DLD1 (cell line): Measurements from ENCODE around the gene LIM2.
"Not testable (repeated sequence)": the region's sequence is repeated elsewhere in the genome, so short reads cannot be mapped to it uniquely, and the experiment has no call there.

Experiments
- in situ Hi-C: cut with HindIII; loops from 2 replicates; pipeline ENCODE4 v1.10.0; 2017; ENCODE audit warnings: low sequenced_read_pairs

LIM2 gene, protein sequence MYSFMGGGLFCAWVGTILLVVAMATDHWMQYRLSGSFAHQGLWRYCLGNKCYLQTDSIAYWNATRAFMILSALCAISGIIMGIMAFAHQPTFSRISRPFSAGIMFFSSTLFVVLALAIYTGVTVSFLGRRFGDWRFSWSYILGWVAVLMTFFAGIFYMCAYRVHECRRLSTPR

DNA sequence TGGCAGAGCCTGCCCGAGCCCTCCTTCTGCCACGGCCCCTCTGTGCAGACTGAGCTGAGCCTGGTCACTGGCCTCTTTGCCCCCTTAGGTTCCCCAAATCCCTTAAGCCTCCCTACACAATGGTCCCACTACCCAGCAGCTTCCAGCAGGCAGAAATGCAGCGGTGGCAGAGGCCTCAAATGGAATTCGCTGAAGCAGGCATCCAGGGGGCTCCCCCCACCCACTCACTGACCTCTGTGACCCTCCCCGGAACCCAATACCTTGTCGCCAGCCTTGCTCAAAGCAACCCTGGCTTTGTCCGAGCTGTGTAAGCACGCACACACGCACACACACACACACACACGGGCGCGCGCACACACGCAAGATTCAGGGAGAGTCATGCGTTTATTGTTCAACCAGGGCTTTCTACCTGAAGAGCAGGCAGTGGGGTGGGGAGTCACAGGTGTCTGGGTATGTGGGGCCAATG, at the start of gene LIM2:
Gene LIM2, minus strand, starts transcription at position 51 of the 466 bp plus-strand sequence. CDS start 531 bp downstream, outside the sequence.
- in situ Hi-C loops = no loop called here

DNA sequence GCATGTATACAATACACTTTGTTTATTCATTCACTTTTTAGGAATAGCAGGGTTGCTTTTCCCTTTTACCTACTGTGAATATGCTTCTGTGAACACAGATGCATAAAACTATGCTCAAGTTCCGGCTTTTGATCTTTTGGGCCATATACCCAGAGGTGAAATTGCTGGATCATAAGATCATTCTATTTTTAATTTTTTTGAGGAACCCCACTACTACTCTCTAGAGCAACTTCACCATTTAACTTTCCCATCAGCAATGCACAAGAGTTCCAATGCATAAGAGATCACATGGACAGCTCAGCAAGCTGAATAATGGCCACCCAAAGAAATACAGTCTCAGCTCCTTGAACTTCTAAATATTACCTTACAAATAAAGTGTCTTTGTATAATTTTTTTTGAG, 46.7 kb upstream of the LIM2 start:
- in situ Hi-C loops = no loop called here

DNA sequence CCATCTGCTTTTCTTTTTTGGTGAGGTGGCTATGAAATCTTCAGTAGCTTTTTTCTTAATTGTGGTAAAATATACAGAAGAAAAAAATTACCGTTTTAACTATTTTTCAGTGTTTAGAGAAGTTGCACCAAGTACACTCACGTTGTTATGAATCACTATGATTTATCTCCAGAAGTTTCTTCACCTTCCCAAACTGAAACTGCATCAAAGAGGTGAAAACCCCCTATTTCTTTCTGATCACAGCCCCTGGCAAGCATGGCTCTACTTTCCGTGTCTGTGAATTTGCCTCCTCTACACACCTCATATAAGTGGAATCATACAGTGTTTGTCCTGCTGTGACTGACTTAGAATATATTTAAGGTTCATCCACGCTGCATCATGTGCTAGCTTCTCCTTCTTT, 45.3 kb upstream of the LIM2 start:
- in situ Hi-C loops = no loop called here

DNA sequence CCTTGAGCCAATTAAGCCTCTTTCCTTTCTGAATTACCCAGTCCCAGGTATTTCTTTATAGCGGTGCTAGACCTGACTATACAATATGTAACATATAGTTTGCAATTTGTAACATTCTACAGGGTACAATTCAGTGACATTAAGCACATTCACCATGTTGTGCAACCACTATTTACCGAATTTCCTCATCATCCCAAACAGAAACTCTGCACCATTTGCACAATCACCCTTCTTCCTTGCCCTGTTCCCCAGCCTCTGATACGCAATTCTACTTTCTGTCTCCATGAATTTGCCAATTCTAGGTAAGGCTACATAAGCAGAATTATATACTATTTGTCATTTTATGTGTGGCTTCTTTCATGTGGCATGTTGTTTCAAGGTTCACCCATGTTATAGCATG, 43.4 kb upstream of the LIM2 start:
- in situ Hi-C loops = no loop called here

DNA sequence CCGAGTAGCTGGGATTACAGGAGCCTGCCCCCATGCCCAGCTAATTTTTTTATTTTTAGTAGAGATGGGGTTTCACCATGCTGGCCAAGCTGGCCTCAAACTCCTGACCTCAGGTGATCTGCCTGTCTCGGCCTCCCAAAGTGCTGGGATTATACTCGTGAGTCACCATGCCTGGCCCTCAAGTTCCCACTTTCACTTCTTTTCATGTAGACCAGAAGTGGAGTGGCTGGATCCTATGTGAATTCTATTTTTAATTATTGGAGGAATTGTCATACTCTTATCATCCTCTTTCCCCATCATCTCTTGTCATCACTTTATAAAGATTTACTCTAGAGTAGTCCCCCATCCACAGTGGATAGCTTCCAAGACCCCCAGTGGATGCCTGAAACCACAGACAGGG, 42.4 kb upstream of the LIM2 start:
- in situ Hi-C loops = no loop called here

DNA sequence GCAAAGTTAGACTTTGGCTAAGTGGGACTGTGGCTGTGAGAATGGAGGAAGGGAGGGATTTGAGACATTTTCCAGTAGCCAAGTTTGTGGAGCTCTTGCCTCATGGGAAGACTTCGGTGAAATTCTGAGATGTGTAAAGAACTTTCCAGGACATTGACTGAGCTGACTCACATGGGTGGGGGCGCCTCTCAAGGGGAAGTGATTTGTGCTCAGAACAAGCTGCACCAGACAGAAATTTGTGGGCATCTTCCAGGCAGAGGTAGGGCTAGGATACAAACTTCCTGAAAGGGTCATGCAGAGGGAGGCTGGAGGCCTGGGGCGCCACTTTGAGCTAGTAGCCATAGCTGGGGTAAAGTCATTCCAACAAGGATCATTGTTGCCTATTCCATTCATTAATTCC, 39.4 kb upstream of the LIM2 start:
- in situ Hi-C loops = no loop called here

DNA sequence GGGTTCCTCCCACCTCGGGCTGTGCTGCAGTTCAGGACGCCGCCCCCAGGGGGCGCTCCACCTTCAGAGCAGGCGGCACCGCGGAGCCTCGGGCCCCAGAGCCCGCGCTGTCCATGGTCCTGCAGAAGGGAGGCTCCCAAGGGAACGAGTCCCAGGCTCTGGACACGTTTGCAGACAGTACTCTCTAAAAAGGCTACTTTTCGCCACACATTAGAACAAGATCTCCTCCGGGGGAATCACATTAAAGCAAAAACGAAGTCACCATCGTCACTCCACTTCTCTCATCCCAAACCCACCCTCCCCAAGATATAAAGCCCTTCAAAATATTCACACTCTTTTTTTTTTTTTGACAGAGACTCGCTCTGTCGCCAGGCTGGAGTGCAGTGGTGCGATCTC, 34.3 kb upstream of the LIM2 start:
- in situ Hi-C loops = no loop called here

DNA sequence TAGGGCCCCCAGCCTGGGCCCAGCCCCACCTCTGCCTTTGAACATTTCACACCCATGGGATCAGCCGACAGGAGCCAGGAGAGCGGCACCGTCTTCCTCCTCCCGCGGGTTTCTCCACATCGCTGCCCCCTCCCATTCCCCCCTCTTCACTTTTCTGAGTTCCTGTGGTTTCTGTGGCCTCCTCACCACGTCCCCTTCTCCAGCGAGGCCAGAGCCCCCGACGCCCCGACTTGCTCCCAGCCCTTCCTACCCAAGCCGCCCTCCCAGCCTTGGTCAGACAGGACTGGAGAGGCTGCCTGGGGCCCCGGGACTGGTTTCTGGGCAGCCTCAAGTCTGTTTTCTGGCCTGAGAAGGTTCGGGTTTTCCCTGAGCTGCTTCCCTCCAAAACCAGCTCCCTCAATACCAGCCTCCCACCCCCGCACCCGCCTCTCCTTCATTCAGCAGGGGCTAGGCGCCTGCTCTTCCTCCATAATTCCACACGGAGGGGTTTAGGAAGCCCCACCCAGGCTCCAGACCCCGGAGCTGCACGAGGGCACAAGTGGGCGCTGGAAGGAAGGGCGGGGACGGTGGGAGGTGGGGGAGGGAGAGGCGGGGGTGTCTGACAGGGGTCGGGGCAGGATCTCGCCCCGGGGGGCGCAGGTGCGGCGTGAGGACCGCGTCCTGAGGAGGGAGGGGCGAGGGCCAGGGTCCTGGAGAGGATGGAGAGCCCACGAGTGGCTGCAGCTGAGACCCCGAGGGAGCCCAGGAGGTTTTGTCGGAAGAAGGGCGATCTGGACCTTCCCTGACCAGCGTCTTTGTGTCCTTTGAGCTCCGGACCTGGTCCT, 33.7 kb upstream of the LIM2 start:
- in situ Hi-C loops = no loop called here

DNA sequence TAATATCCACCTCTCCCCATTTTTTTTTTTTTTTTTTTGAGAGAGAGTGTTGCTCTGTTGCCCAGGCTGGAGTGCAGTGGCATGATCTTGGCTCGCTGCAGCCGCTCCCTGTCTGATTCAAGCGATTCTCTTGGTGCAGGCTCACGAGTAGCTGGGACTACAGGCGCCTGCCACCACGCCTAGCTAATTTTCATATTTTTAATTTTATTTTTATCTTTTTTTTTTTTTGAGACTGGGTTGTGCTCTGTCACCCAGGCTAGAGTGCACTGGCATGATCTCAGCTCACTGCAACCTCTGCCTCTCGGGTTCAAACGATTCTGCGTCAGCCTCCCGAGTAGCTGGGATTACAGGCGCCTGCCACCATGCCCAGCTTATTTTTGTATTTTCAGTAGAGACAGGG, 32.7 kb upstream of the LIM2 start:
- in situ Hi-C loops = not testable (repeated sequence)

DNA sequence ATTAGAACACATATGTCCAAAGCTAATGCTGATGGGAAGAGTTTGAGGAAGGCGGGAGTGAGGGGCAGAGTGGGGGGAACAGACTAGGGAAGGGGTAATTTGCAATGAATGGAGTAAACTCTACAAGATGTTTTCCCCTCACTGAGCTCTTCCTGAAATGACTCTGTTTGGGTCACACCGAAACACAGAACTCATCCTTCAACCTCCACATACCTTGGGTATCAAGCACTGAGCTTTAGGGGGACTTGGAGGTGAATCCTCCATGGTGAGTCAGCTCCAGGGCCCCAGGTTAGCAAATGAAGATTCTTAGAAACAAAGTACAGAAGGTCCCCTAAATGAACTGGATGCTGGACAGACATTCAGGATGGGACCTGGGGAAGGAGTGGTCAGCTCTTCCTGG, 30.9 kb upstream of the LIM2 start:
- in situ Hi-C loops = no loop called here

DNA sequence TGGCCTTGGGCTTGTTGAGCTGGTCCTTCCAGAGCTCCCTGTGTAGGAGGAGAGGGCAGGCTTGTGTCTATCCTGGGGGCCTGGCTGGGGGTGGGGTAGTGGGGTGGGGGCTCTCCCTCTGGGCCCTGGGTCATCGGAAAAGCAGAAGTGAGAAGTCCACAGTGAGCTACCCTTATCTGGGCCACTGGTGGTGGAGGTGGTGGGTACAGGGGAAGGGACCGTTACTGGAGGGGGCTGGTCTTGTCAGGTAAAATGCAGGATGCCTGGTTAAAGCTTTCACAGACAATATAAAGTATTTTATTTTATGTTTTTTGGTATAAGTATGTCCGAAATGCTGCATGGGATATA, 30.0 kb upstream of the LIM2 start:
- in situ Hi-C loops = no loop called here

DNA sequence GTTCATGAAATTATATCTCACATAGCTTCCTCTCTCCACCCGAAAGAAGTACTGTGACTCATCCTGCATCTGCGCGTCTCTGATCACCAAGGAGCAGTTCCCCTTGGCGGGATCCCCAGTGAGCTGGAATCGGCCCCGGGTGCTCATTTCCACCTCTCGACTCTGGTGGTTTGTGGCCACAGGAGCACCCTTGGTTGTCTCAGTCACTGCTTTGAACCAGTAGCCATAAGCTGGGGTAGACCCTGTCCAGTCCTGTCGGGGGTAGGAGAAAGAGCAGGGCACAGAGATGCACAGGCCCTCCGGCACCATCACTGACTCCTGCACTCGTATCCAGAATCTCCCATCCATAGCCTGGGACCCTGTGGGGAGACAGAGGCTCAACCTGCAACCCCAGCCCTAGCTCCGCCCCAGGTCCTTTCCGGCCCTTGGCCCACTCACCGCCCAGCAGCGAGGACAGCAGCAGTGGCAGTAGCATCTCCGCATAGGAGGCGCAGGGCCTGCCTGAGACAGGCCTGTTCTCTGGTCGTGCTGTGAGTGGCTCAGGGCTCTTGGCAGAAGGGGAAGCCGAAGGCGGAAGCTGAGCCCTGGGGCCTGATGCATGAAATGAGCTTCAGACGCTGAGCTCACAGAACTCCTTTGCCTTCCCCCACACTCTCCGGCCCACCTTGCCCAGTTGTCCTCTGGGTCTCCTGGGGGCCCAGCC, 29.5 kb upstream of the LIM2 start, which contains the start of gene SIGLEC10:
Gene SIGLEC10, minus strand, starts transcription at position 536 of the 703 bp plus-strand sequence. Its CDS starts 61 bp downstream, at position 475.
- in situ Hi-C loops = no loop called here

DNA sequence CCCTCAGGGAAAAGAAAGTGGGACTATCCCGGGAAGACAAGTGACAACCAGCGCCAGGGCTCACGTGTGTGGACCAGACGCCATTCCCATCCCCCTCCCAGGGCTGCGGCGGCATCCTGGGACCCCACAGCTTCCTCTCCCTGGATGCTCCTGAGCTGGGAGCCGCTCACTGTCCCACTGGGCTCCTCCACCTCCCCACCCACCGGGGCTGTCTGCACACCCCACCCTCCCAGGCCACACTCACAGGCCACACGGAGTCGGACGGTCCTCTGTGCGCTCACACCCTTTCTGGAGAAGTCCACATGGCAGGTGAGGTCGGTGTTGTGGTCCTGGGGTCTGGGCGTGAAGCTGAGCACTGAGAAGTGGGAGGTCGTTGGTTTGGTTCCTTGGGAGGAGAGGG, 28.6 kb upstream of the LIM2 start:
- in situ Hi-C loops = not testable (repeated sequence)

DNA sequence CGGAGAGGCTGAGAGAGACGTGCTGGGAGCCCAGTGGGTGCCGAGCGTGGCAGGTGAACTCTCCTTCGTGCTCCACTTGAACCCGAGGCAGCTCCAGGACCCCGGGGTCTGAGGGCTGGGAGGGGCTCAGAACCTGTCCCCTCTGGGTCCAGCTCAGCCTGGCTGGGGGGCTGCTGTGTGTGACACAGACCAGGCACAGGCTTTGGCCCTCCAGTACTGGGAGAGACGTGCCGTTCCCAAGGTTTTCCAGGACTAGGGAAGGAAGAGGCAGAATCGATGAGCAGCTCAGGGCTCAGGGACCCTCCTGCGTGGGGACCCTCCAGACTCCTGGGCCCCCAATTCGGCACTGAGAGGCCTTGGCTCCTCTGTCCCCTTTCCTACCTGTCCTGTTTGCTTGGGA, 27.4 kb upstream of the LIM2 start:
- in situ Hi-C loops = no loop called here

DNA sequence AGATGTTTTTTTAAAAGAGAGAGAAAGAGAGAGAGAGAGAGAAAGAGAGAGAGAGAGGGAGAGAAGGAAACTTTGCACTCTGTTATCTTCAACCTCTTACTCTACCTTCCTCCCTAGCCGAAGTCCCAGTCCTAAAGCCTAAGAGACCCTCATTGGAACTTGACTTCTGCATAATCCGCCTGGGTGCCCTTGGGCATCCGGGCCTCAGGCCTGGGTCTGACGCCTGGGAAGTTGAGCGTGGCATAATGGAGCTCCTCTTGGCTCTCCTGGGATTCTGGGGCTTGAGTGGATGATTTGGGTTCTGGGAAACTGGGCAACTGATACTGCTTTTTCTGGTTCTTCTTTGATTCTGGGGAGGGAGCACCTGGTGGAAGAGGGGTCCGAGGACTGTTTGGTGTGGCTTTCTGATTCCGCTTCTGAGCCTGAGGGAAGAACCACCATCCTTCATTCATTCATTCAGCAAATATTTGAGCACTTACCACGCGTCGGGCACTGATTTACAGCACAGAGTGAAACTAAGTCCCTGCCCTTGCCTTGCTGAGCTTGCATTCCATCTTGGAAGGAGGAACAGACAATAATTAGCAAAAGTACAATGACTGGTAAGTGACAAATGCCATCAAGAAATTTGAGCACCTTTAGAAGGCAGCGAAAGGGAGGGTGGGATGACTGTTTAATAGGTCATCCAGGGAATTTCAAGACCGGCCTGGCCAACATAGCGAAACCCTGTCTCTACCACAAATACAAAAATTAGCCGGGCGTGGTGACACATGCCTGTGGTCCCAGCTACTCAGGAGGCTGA, 23.4 kb upstream of the LIM2 start:
- in situ Hi-C loops = no loop called here

DNA sequence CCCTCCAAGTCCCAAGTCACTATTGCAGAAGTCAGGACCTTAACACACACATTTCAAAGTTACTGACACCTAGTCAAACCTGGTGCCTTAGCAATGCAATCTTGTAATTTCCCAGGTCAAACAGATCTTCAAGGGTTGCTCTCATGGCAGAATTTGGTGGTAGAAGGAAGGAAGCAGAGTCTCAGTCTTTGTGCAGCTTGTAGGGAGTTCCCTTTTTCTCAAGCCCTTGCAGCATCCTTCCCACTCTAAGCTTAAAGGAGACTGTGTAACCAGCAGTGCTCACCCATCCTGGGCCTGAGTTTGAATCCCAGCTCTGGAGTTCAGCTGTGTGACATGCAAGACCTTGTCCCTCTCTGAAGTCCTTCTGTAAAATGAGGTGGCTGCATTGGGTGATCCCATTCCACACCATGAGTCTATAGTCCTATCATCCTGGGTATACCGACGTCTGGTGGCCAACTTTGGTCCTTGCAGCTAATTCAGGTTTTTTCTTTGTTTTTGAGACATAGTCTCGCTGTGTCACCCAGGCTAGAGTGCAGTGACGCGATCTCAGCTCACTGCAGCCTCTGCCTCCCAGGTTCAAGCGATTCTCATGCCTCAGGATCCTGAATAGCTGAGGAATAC, 19.8 kb upstream of the LIM2 start:
- in situ Hi-C loops = no loop called here

DNA sequence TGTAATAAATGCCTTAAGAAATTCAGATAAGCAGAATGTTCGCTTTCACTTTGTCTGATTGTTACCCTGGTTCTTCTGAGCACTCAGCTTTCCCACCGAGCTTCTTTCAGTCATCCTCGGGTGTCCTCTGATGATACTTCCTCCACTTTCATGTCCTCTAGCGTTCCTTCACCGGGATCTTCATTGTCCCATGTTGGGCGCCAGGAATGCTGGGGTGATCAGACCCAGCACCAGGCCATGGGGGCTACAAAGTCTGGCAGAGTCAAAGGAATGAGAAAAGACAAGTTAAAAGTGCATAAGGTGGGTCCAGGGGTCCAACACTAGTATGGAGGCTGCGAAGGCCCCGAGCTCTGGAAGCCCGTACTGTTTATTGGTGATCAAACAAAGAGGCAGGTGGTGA, 14.3 kb upstream of the LIM2 start:
- in situ Hi-C loops = no loop called here

DNA sequence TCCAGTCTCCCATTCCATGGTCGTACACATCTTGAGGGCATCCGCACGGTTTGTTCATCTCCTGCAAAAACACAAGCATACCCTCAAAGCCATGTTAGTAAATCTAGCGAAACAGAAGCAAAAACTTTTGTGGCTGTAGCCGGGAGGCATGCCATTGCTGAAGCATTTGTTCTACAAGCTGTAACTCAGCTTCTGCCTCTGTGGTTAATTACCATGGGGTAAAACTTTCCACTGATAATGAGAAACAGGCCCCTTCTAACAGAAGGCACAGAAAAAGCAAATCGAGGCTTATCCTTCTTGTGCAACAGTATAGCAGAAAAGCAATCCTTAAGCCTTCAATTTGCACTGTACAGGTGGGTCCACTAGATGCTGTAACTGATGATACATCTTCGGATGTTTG, 12.2 kb upstream of the LIM2 start:
- in situ Hi-C loops = not testable (repeated sequence)

DNA sequence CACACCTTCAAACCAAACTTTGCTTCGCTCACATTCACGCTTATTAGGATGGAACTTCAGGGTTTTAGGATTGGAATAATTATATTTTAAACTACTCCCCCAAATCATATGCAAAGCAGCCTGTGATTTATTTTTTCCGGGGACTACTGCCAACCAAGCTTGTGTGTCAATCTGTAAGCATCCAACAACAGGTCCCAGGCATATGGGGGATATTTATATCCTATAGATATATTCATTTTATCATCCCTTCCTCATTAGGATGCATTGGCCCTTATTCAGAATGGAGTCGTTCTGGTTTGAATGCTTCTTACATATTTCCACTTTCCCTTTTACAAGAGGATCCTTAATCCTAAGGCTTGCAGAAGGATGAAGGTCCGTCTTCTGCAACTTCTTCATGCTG, 11.5 kb upstream of the LIM2 start:
- in situ Hi-C loops = no loop called here

DNA sequence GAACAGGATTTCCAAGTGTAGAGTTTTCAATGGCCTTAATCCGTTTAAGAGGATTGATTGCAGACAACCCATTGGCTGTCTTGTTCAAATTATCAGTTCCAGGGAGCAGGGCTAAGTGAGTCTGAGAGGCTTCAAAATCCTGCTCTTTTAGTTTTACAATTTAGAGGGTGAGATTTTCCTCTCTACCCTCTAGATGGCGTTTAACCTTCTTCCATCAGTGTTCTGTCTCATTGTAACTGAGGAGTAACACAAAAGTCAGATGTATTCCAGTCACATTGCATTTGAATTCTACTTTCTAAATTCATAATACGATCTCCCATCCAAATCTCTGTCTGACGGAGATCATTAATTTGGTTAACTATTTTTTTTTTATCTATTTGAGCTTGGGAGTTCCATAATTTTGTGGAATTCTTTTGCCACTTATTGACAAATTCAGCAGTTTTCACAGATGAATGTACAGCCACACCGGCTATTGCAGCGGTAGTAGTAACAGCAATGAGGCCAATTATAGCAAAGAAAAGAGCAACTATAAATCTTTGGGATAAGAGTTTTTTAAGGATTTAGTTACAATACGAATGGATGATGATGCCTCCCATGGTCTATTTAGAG, 10.4 kb upstream of the LIM2 start:
- in situ Hi-C loops = no loop called here
